H9 (cell line): Measurements from ENCODE around the gene PAK5. TPM values are rescaled to one million over a fixed set of nuclear protein-coding genes. Genes with fewer than 3 reads are reported as not detected.
A peak's percentile ranks its signal among the peaks of the same experiment; 100 is the strongest.

Source experiments
- DNase-seq: peaks from one replicate; pipeline ENCODE4 v3.0.0-alpha.2; 2017
- H2AFZ ChIP-seq: one replicate; pipeline ENCODE4 v1.6.1; 2013; ENCODE audit warnings: mild to moderate bottlenecking, low read length, control low read depth, moderate library complexity
- H2AK5ac ChIP-seq: 2 replicates; pipeline ENCODE4 v1.6.1; 2013; ENCODE audit warnings: low read length, control low read depth, mixed read lengths; ENCODE audit not compliant: insufficient read length
- H2BK120ac ChIP-seq: one replicate; pipeline ENCODE4 v1.6.1; 2013; ENCODE audit warnings: low read depth, mild to moderate bottlenecking, low read length, control low read depth, inconsistent platforms; ENCODE audit not compliant: poor library complexity, severe bottlenecking
- H2BK12ac ChIP-seq: 2 replicates; pipeline ENCODE4 v1.6.1; 2013; ENCODE audit warnings: low read length, control low read depth, mixed read lengths, low read depth; ENCODE audit not compliant: insufficient read length
- H2BK15ac ChIP-seq: 2 replicates; pipeline ENCODE4 v1.6.1; 2013; ENCODE audit warnings: low read depth, low read length, control low read depth
- H2BK20ac ChIP-seq: one replicate; pipeline ENCODE4 v1.6.1; 2013; ENCODE audit warnings: low read depth, mild to moderate bottlenecking, low read length, control low read depth, inconsistent platforms; ENCODE audit not compliant: poor library complexity, severe bottlenecking
- H2BK5ac ChIP-seq: 2 replicates; pipeline ENCODE4 v1.6.1; 2013; ENCODE audit warnings: low read length, control low read depth, mixed read lengths; ENCODE audit not compliant: insufficient read length
- H3K14ac ChIP-seq: 2 replicates; pipeline ENCODE4 v1.6.1; 2013; ENCODE audit warnings: low read length, control low read depth; ENCODE audit not compliant: insufficient read depth
- H3K18ac ChIP-seq: 2 replicates; pipeline ENCODE4 v1.6.1; 2013; ENCODE audit warnings: low read depth, mild to moderate bottlenecking, mixed read lengths, low read length, control low read depth; ENCODE audit not compliant: insufficient read length
- H3K23ac ChIP-seq: 2 replicates; pipeline ENCODE4 v1.6.1; 2013; ENCODE audit warnings: low read length, control low read depth, mixed read lengths, low read depth; ENCODE audit not compliant: insufficient read length
- H3K23me2 ChIP-seq: 2 replicates; pipeline ENCODE4 v1.6.1; 2013; ENCODE audit warnings: low read depth, mild to moderate bottlenecking, mixed read lengths, low read length, control low read depth; ENCODE audit not compliant: insufficient read length, poor library complexity, severe bottlenecking
- H3K27ac ChIP-seq: 2 replicates; pipeline ENCODE4 v1.5.1; 2013; ENCODE audit warnings: low read length, control low read depth, mixed read lengths, low read depth; ENCODE audit not compliant: insufficient read length
- H3K27me3 ChIP-seq: 2 replicates; pipeline ENCODE4 v1.6.1; 2013; ENCODE audit warnings: low read length, control low read depth, inconsistent platforms; ENCODE audit not compliant: insufficient read depth
- H3K4ac ChIP-seq: 2 replicates; pipeline ENCODE4 v1.6.1; 2013; ENCODE audit warnings: low read depth, mild to moderate bottlenecking, control low read depth, inconsistent platforms, low read length, moderate library complexity
- H3K4me1 ChIP-seq: 2 replicates; pipeline ENCODE4 v1.6.1; 2013; ENCODE audit warnings: low read length, control low read depth, inconsistent platforms; ENCODE audit not compliant: insufficient read depth
- H3K4me2 ChIP-seq: 2 replicates; pipeline ENCODE4 v1.6.1; 2013; ENCODE audit warnings: low read length, control low read depth, mixed read lengths; ENCODE audit not compliant: insufficient read length, insufficient read depth
- H3K56ac ChIP-seq: 2 replicates; pipeline ENCODE4 v1.6.1; 2013; ENCODE audit warnings: low read depth, mild to moderate bottlenecking, mixed read lengths, low read length, control low read depth; ENCODE audit not compliant: insufficient read length
- H3K79me1 ChIP-seq: 2 replicates; pipeline ENCODE4 v1.6.1; 2013; ENCODE audit warnings: low read depth, mild to moderate bottlenecking, moderate library complexity, low read length, control low read depth, inconsistent platforms; ENCODE audit not compliant: insufficient read depth, poor library complexity, severe bottlenecking
- H3K79me2 ChIP-seq: 2 replicates; pipeline ENCODE4 v1.6.1; 2013; ENCODE audit warnings: low read length, control low read depth, inconsistent platforms; ENCODE audit not compliant: insufficient read depth
- H3K9ac ChIP-seq: 2 replicates; pipeline ENCODE4 v1.6.1; 2013; ENCODE audit warnings: low read length, control low read depth, mixed read lengths; ENCODE audit not compliant: insufficient read length; ENCODE audit errors: extremely low read depth
- H3K9me3 ChIP-seq: one replicate; pipeline ENCODE4 v1.6.1; 2013; ENCODE audit warnings: low read depth, low read length, inconsistent platforms; ENCODE audit not compliant: control insufficient read depth
- H3T11ph ChIP-seq: one replicate; pipeline ENCODE4 v1.6.1; 2013; ENCODE audit warnings: mild to moderate bottlenecking, low read length, control low read depth, inconsistent platforms
- H4K20me1 ChIP-seq: one replicate; pipeline ENCODE4 v1.6.1; 2013; ENCODE audit not compliant: control insufficient read depth, insufficient read length, insufficient read depth
- H4K5ac ChIP-seq: 2 replicates; pipeline ENCODE4 v1.6.1; 2013; ENCODE audit warnings: low read depth, mild to moderate bottlenecking, mixed read lengths, low read length, control low read depth; ENCODE audit not compliant: insufficient read length
- H4K8ac ChIP-seq: replicated peaks from 2 replicates; pipeline ENCODE4 v1.6.1; 2013; ENCODE audit warnings: low read length, control low read depth, mixed read lengths, low read depth; ENCODE audit not compliant: insufficient read length
- H4K91ac ChIP-seq: 2 replicates; pipeline ENCODE4 v1.6.1; 2013; ENCODE audit warnings: low read depth, mild to moderate bottlenecking, moderate library complexity, mixed read lengths, low read length, control low read depth; ENCODE audit not compliant: insufficient read length
- H3K27ac Mint-ChIP-seq, 3 experiments: 2 replicates in 2 of 3; 3 replicates in 1 of 3; pipeline ENCODE4 v1.8.0; 2020 to 2021; ENCODE audit warnings: mixed read lengths in 3 of 3, mild to moderate bottlenecking in 1 of 3, moderate library complexity in 1 of 3
- H3K27me3 Mint-ChIP-seq: 2 replicates; pipeline ENCODE4 v1.8.0; 2021; ENCODE audit warnings: low read depth, mild to moderate bottlenecking, moderate library complexity, mixed read lengths
- H3K36me3 Mint-ChIP-seq, 3 experiments: 2 replicates in 2 of 3; 3 replicates in 1 of 3; pipeline ENCODE4 v1.8.0; 2020 to 2021; ENCODE audit warnings: low read depth in 3 of 3, mixed read lengths in 3 of 3; ENCODE audit not compliant: insufficient read depth in 1 of 3
- H3K4me1 Mint-ChIP-seq, 2 experiments: 2 replicates each; pipeline ENCODE4 v1.8.0; 2020; ENCODE audit warnings: mixed read lengths in 2 of 2
- H3K4me3 Mint-ChIP-seq, 2 experiments: 2 replicates in 1 of 2; 3 replicates in 1 of 2; pipeline ENCODE4 v1.8.0; 2020 to 2021; ENCODE audit warnings: mild to moderate bottlenecking in 2 of 2, mixed read lengths in 2 of 2, moderate library complexity in 1 of 2
- H3K9me3 Mint-ChIP-seq, 2 experiments: 2 replicates in 1 of 2; 3 replicates in 1 of 2; pipeline ENCODE4 v1.8.0; 2020; ENCODE audit warnings: mild to moderate bottlenecking in 2 of 2, mixed read lengths in 2 of 2, moderate library complexity in 1 of 2
- WGBS: extraction: QIAGEN DNeasy Blood & Tissue Kit; methylation state at CpG from one replicate; pipeline ENCODE4 v1.1.7; 2013; ENCODE audit warnings: missing lambda C conversion rate, low lambda C conversion rate, mixed read lengths; ENCODE audit not compliant: insufficient read length; ENCODE audit errors: extremely low coverage; 5-methylcytosine and 5-hydroxymethylcytosine counted together
- total RNA-seq: library from RNA; stranded (reverse); gene quantifications from 2 replicates; pipeline ENCODE4 v1.2.1, GENCODE V29; 2021
- TF ChIP-seq, protein P1 (sequence below): fragments of 200-600 bp; sonication (generic); conservative IDR thresholded peaks from 3 replicates; pipeline ENCODE4 v1.8.0; 2021; ENCODE audit warnings: antibody characterized with exemption, mild to moderate bottlenecking

PAK5 gene
- total RNA-seq, 1 experiment from 2014 or later: 0.20 TPM

DNA sequence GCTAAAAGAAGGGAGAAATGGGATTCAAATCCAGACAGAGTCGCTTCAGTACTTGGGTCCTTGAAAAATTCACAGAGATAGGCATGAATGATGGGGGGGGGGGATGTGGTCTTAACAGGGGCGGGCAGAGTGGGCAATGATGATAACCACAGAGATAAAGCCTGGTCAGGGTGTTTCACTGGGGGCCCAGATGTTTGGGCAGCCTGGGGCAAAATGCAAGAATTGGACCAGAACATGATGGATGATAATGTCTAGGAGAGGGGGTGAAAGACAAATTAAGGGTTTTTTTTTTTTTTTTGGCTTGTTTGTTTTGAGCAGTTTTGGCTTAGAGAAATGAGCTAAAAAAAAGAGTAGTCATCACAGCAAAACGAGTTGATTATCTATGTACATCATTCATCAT lies 267.1 kb downstream of the PAK5 start:
- H2BK120ac ChIP-seq: no peak overlapping the region
- DNase-seq: no peak
- no peak overlapping the region for H2AFZ ChIP-seq
- H4K20me1 ChIP-seq: no peaks in the 10 kb centered on the region
- no peak overlapping the region for H3K56ac ChIP-seq
- no peak overlapping the region for H3K23ac ChIP-seq
- TF ChIP-seq, protein P1, sequence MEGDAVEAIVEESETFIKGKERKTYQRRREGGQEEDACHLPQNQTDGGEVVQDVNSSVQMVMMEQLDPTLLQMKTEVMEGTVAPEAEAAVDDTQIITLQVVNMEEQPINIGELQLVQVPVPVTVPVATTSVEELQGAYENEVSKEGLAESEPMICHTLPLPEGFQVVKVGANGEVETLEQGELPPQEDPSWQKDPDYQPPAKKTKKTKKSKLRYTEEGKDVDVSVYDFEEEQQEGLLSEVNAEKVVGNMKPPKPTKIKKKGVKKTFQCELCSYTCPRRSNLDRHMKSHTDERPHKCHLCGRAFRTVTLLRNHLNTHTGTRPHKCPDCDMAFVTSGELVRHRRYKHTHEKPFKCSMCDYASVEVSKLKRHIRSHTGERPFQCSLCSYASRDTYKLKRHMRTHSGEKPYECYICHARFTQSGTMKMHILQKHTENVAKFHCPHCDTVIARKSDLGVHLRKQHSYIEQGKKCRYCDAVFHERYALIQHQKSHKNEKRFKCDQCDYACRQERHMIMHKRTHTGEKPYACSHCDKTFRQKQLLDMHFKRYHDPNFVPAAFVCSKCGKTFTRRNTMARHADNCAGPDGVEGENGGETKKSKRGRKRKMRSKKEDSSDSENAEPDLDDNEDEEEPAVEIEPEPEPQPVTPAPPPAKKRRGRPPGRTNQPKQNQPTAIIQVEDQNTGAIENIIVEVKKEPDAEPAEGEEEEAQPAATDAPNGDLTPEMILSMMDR: no peak
- H3K4me2 ChIP-seq: no peak overlapping the region
- no peak overlapping the region for H4K8ac ChIP-seq
- no peaks in the 10 kb centered on the region for H3K23me2 ChIP-seq
- no peak overlapping the region for H2BK12ac ChIP-seq
- no peak overlapping the region for H2BK15ac ChIP-seq
- H3K27ac Mint-ChIP-seq: peak overlapping the region in 2 of 3 experiments; percentile 89 to 90; a peak in 4 of 7 replicates
- H2BK20ac ChIP-seq: no peak overlapping the region
- no peak overlapping the region for H3K9ac ChIP-seq
- peaks cover 86% of the 10 kb centered on the region for H3K27me3 Mint-ChIP-seq
- H3K27me3 ChIP-seq: peaks cover 7% of the 10 kb centered on the region; the same call in 1 of the 2 replicates
- H3K79me2 ChIP-seq: no peaks in the 10 kb centered on the region; the same call in 1 of the 2 replicates
- H2BK5ac ChIP-seq: no peak overlapping the region
- H3K4me1 ChIP-seq: peaks cover 28% of the 10 kb centered on the region; the same call in 1 of the 2 replicates
- no CpG with 5 or more reads among the region's 3 CpGs for WGBS
- H3K9me3 Mint-ChIP-seq: peaks cover 0 to 2% of the 10 kb centered on the region in 2 experiments; a peak in 1 of 5 replicates
- H3T11ph ChIP-seq: no peak overlapping the region
- no peak overlapping the region for H3K27ac ChIP-seq
- H3K18ac ChIP-seq: no peak overlapping the region
- H4K5ac ChIP-seq: no peak overlapping the region
- H3K9me3 ChIP-seq: no peaks in the 10 kb centered on the region
- H3K36me3 Mint-ChIP-seq: peaks cover 0 to 2% (median 0%) of the 10 kb centered on the region in 3 experiments; a peak in 2 of 7 replicates
- H3K14ac ChIP-seq: no peak overlapping the region
- H4K91ac ChIP-seq: no peak overlapping the region
- peak overlapping the region in 1 of 2 experiments; percentile 50; a peak in 1 of 5 replicates for H3K4me3 Mint-ChIP-seq
- H2AK5ac ChIP-seq: no peak overlapping the region
- peaks cover 49 to 56% of the 10 kb centered on the region in 2 experiments for H3K4me1 Mint-ChIP-seq
- no peaks in the 10 kb centered on the region for H3K79me1 ChIP-seq
- H3K4ac ChIP-seq: no peak overlapping the region
